HCT116 (cell line): ENCODE measurements around the gene ING3. TPM values are rescaled to one million over a fixed set of nuclear protein-coding genes. Genes with fewer than 3 reads are reported as not detected.

Experiments
- ATAC-seq: fragments of 200-7000 bp; cut with Tn5 transposase; 2 replicates; pipeline ENCODE4 v1.9.1; 2020; ENCODE audit warnings: mild to moderate bottlenecking, moderate library complexity
- BruUV-seq: library from RNA; stranded (reverse); fragments of 400-500 nt; replicated peaks from 2 replicates; lab custom pipeline; 2021; lab: Mats Ljungman, UMichigan
- CTCF ChIA-PET: fragments of 300-600 bp; sonication (Branson Sonifier 250); formaldehyde crosslinking; loops from one replicate; lab custom pipeline; 2021; ENCODE audit warnings: antibody characterized with exemption; lab: Charles Lee
- POLR2A ChIA-PET: fragments of 300-600, 350-600 bp; sonication (Branson Sonifier 250); formaldehyde crosslinking; loops from one replicate; lab custom pipeline; 2021; ENCODE audit warnings: antibody characterized with exemption; lab: Charles Lee
- RAD21 ChIA-PET, 2 experiments: fragments of 300-600 bp; sonication (Branson Sonifier 250); formaldehyde crosslinking; loops; one replicate each; lab custom pipeline; 2023; ENCODE audit warnings: low total read pairs in 2 of 2; ENCODE audit not compliant: uncharacterized antibody in 2 of 2, unreplicated experiment in 2 of 2, low non-redundant PET in 1 of 2; lab: Charles Lee
- DNase-seq: peaks from one replicate; pipeline ENCODE4 v3.0.0-alpha.2; 2010; ENCODE audit warnings: low read depth, low spot score
- H2AFZ ChIP-seq: fragments of 200-600 bp; shearing (Covaris generic), sonication (generic); 2 replicates; pipeline ENCODE4 v1.6.1; 2017; ENCODE audit warnings: low read depth, mixed run types, mixed read lengths, antibody characterized with exemption, low read length; ENCODE audit not compliant: poor library complexity, severe bottlenecking
- H3K27ac ChIP-seq: 2 replicates; pipeline ENCODE4 v1.5.1; 2012; ENCODE audit warnings: low read depth, low read length
- H3K27me3 ChIP-seq: fragments of 200-600 bp; sonication (generic); 2 replicates; pipeline ENCODE4 v1.6.1; 2016; ENCODE audit warnings: mixed run types, low read length, mixed read lengths; ENCODE audit not compliant: insufficient read depth
- H3K36me3 ChIP-seq, 2 experiments: fragments of 200-500 bp in 1 of 2; fragments of 200-600 bp in 1 of 2; sonication (Bioruptor generic) in 1 of 2; sonication (generic) in 1 of 2; 2 replicates each; pipeline versions ENCODE4 v1.5.1 to v1.6.1; 2014 to 2016; ENCODE audit warnings: low read length in 2 of 2, inconsistent platforms in 1 of 2, mixed read lengths in 1 of 2, mixed run types in 1 of 2; ENCODE audit not compliant: insufficient read depth in 2 of 2, control insufficient read depth in 1 of 2
- H3K4me1 ChIP-seq, 2 experiments: fragments of 200-600 bp in 1 of 2; sonication (generic) in 1 of 2; 2 replicates each; pipeline versions ENCODE4 v1.5.1 to v1.6.1; 2012 to 2017; ENCODE audit warnings: low read length in 2 of 2, inconsistent platforms in 1 of 2, mild to moderate bottlenecking in 1 of 2, mixed read lengths in 1 of 2, mixed run types in 1 of 2, moderate library complexity in 1 of 2; ENCODE audit not compliant: insufficient read depth in 2 of 2, control insufficient read depth in 1 of 2
- H3K4me2 ChIP-seq: fragments of 200-600 bp; sonication (generic); 2 replicates; pipeline ENCODE4 v1.6.1; 2017; ENCODE audit warnings: mixed run types, low read length, mixed read lengths
- H3K4me3 ChIP-seq, 2 experiments: fragments of 200-600 bp in 1 of 2; sonication (generic) in 1 of 2; replicated peaks in 1 of 2; 2 replicates each; pipeline ENCODE4 v1.5.1; 2011 to 2016; ENCODE audit warnings: low read length in 2 of 2, control low read depth in 1 of 2, low read depth in 1 of 2, mild to moderate bottlenecking in 1 of 2, mixed read lengths in 1 of 2, mixed run types in 1 of 2
- H3K79me2 ChIP-seq: fragments of 200-600 bp; sonication (generic); 2 replicates; pipeline ENCODE4 v1.6.1; 2017; ENCODE audit warnings: mild to moderate bottlenecking, mixed run types, low read length, moderate library complexity, mixed read lengths; ENCODE audit not compliant: insufficient read depth
- H3K9ac ChIP-seq: fragments of 200-600 bp; sonication (generic); 2 replicates; pipeline ENCODE4 v1.6.1; 2016; ENCODE audit warnings: low read length, mixed read lengths
- H3K9me2 ChIP-seq: fragments of 200-600 bp; sonication (generic), shearing (Covaris generic); 2 replicates; pipeline ENCODE4 v1.6.1; 2017; ENCODE audit warnings: mixed run types, mild to moderate bottlenecking, moderate library complexity; ENCODE audit not compliant: insufficient read depth
- H3K9me3 ChIP-seq, 2 experiments: fragments of 200-500 bp in 1 of 2; fragments of 200-600 bp in 1 of 2; sonication (Bioruptor generic) in 1 of 2; sonication (generic) in 1 of 2; 2 replicates each; pipeline ENCODE4 v1.6.1; 2014 to 2017; ENCODE audit warnings: low read length in 2 of 2, mixed read lengths in 2 of 2, inconsistent platforms in 1 of 2, low read depth in 1 of 2, mild to moderate bottlenecking in 1 of 2, mixed run types in 1 of 2, moderate library complexity in 1 of 2; ENCODE audit not compliant: control insufficient read depth in 1 of 2, insufficient read depth in 1 of 2
- H4K20me1 ChIP-seq: fragments of 200-600 bp; sonication (generic), shearing (Covaris generic); 2 replicates; pipeline ENCODE4 v1.6.1; 2017; ENCODE audit warnings: mixed run types, mild to moderate bottlenecking, moderate library complexity; ENCODE audit not compliant: insufficient read depth
- CEBPB ChIP-seq: IDR thresholded peaks from 2 replicates; pipeline ENCODE4 v1.6.1; 2012; ENCODE audit warnings: low read depth
- EGR1 ChIP-seq: IDR thresholded peaks from 2 replicates; pipeline ENCODE4 v1.6.1; 2012; ENCODE audit warnings: low read depth
- ELF1 ChIP-seq: IDR thresholded peaks from 2 replicates; pipeline ENCODE4 v1.6.1; 2012; ENCODE audit warnings: low read depth, borderline replicate concordance
- EZH2 ChIP-seq: fragments of 200-600 bp; sonication (generic); IDR thresholded peaks from 2 replicates; pipeline ENCODE4 v1.6.1; 2017; ENCODE audit warnings: antibody characterized with exemption, mixed run types
- JUND ChIP-seq: IDR thresholded peaks from 2 replicates; pipeline ENCODE4 v1.6.1; 2012
- POLR2AphosphoS5 ChIP-seq: IDR thresholded peaks from 2 replicates; pipeline ENCODE4 v1.6.1; 2011; ENCODE audit warnings: mild to moderate bottlenecking, low read depth, low read length, moderate library complexity
- RAD21 ChIP-seq: IDR thresholded peaks from 2 replicates; pipeline ENCODE4 v1.6.1; 2012; ENCODE audit warnings: low read depth, mild to moderate bottlenecking
- SIN3A ChIP-seq: IDR thresholded peaks from 2 replicates; pipeline ENCODE4 v1.6.1; 2012; ENCODE audit warnings: low read depth
- TCF7L2 ChIP-seq: IDR thresholded peaks from 2 replicates; pipeline ENCODE4 v1.7.0; 2011; ENCODE audit warnings: borderline replicate concordance, inconsistent platforms; ENCODE audit not compliant: insufficient read depth, insufficient read length; ENCODE audit errors: extremely low read depth
- ZNF274 ChIP-seq: fragments of 200-500 bp; sonication (Bioruptor generic); IDR thresholded peaks from 2 replicates; pipeline ENCODE4 v1.6.1; 2014; ENCODE audit warnings: mild to moderate bottlenecking, low read depth, low read length, inconsistent platforms
- intact Hi-C: fragments of 100-400 bp; cut with micrococcal nuclease; formaldehyde crosslinking; loops from 2 replicates; pipeline ENCODE4 v1.10.0; 2022
- total RNA-seq: library from RNA; stranded (reverse); gene quantifications from one replicate; pipeline ENCODE4 v1.2.1, GENCODE V29; 2021; ENCODE audit not compliant: unreplicated experiment
- TF ChIP-seq, protein P1 (sequence below): IDR thresholded peaks from 2 replicates; pipeline ENCODE4 v1.6.1; 2012
- TF ChIP-seq, protein P2 (sequence below): IDR thresholded peaks from 2 replicates; pipeline ENCODE4 v1.6.1; 2011; ENCODE audit warnings: mild to moderate bottlenecking, low read length, moderate library complexity; ENCODE audit not compliant: insufficient replicate concordance; ENCODE audit errors: extremely low read depth
- TF ChIP-seq, protein P3 (sequence below), 3 experiments: fragments of 200-600 bp in 1 of 3; sonication (generic) in 1 of 3; IDR thresholded peaks in 2 of 3; conservative IDR thresholded peaks in 1 of 3; 2 replicates each; pipeline ENCODE4 v1.5.1; 2012 to 2017; ENCODE audit warnings: low read depth in 2 of 3, low read length in 2 of 3, antibody characterized with exemption in 1 of 3, borderline replicate concordance in 1 of 3, control low read depth in 1 of 3, mild to moderate bottlenecking in 1 of 3, mixed read lengths in 1 of 3, mixed run types in 1 of 3, moderate library complexity in 1 of 3; ENCODE audit not compliant: insufficient read depth in 1 of 3

The ING3 gene
- total RNA-seq, 1 experiment from 2014 or later = 16.2 TPM

DNA sequence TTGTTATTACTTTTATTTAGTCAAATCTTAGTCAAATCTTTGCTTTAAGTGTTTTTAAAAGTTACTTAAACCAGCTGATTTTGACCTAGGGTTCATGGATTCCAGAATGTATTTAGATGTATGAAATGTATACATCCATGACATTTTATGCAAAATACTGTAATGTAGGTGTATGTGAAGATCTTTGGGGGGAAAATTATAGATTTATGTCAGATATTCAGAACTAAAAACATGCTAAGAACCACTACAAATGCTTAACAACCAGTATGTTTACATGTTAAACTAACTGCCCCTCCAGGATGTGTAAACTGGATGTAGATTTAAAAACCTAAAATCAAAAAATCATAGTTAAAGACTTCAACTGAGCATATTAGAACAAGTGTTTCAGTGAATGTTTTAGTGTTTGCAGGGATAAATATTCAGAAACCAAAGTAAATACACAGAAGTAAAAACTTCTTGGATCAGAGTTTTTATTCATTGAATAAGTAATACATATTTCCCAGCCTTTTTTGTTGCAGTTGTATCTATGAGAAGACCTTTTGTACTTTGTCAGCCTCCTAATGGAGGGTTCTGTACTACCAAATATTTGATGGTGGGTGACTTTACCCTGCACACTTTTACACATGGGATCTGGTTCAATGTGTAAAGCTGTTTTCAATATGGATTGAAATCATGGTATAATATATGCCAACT, 41.8 kb downstream of the ING3 start:
- H3K9ac ChIP-seq = no peak overlapping the region
- TF ChIP-seq ELF1 (no peak), TCF7L2 (no peak), RAD21 (no peak), SIN3A (no peak), EZH2 (no peak), JUND (no peak), CEBPB (no peak), POLR2AphosphoS5 (no peak), EGR1 (no peak), ZNF274 (no peak)
- TF ChIP-seq, protein P1, sequence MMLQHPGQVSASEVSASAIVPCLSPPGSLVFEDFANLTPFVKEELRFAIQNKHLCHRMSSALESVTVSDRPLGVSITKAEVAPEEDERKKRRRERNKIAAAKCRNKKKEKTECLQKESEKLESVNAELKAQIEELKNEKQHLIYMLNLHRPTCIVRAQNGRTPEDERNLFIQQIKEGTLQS = no peak
- TF ChIP-seq, protein P2, sequence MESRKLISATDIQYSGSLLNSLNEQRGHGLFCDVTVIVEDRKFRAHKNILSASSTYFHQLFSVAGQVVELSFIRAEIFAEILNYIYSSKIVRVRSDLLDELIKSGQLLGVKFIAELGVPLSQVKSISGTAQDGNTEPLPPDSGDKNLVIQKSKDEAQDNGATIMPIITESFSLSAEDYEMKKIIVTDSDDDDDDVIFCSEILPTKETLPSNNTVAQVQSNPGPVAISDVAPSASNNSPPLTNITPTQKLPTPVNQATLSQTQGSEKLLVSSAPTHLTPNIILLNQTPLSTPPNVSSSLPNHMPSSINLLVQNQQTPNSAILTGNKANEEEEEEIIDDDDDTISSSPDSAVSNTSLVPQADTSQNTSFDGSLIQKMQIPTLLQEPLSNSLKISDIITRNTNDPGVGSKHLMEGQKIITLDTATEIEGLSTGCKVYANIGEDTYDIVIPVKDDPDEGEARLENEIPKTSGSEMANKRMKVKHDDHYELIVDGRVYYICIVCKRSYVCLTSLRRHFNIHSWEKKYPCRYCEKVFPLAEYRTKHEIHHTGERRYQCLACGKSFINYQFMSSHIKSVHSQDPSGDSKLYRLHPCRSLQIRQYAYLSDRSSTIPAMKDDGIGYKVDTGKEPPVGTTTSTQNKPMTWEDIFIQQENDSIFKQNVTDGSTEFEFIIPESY = no peak
- TF ChIP-seq, protein P3, sequence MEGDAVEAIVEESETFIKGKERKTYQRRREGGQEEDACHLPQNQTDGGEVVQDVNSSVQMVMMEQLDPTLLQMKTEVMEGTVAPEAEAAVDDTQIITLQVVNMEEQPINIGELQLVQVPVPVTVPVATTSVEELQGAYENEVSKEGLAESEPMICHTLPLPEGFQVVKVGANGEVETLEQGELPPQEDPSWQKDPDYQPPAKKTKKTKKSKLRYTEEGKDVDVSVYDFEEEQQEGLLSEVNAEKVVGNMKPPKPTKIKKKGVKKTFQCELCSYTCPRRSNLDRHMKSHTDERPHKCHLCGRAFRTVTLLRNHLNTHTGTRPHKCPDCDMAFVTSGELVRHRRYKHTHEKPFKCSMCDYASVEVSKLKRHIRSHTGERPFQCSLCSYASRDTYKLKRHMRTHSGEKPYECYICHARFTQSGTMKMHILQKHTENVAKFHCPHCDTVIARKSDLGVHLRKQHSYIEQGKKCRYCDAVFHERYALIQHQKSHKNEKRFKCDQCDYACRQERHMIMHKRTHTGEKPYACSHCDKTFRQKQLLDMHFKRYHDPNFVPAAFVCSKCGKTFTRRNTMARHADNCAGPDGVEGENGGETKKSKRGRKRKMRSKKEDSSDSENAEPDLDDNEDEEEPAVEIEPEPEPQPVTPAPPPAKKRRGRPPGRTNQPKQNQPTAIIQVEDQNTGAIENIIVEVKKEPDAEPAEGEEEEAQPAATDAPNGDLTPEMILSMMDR (IDR thresholded peaks at IDR 0.05 in 2 of 3, conservative IDR thresholded peaks at IDR 0.05 in 1 of 3; ENCODE audit: borderline replicate concordance in 1 of 3, insufficient read depth in 1 of 3, low read depth in 2 of 3, low read length in 2 of 3) = no peak
- TF ChIP-seq, all 23 proteins: peak for 0
- POLR2A ChIA-PET = interaction anchor here (0.5 kb wide), 1 partner anchor 42 kb away, joined by 3 read pairs; no protein-coding TSS in a partner anchor
- CTCF ChIA-PET = no interaction called here
- Histone ChIP-seq H3K27me3 (no peaks in the 10 kb centered on the region), H3K9me2 (no peaks in the 10 kb centered on the region), H3K27ac (no peak overlapping the region), H3K9me3 (no peaks in the 10 kb centered on the region), H3K4me2 (no peak overlapping the region), H2AFZ (no peak overlapping the region), H3K79me2 (no peaks in the 10 kb centered on the region), H3K36me3 (no peaks in the 10 kb centered on the region), H3K4me3 (no peak overlapping the region), H3K4me1 (peaks cover 0 to 15% of the 10 kb centered on the region in 2 experiments; a peak in 1 of 4 replicates), H4K20me1 (no peaks in the 10 kb centered on the region)
- ATAC-seq (no peak), DNase-seq (no peak)
- RAD21 ChIA-PET = no interaction called here
- BruUV-seq = no TSS peak
- intact Hi-C loops = no loop called here
